H1 (cell line): Measurements from ENCODE around the gene TKFC. TPM values are rescaled to one million over a fixed set of nuclear protein-coding genes. Genes with fewer than 3 reads are reported as not detected.

Experiments
- CTCF ChIA-PET: fragments of 300-600 bp; sonication (Branson Sonifier 250); formaldehyde crosslinking; loops from one replicate; lab custom pipeline; 2021; ENCODE audit not compliant: partially characterized antibody; lab: Charles Lee
- POLR2A ChIA-PET: fragments of 300-600 bp; sonication (Branson Sonifier 250); formaldehyde crosslinking; loops from one replicate; lab custom pipeline; 2021; ENCODE audit warnings: inconsistent platforms; ENCODE audit not compliant: partially characterized antibody; lab: Charles Lee
- DNase-seq, 2 experiments: peaks; one replicate each; pipeline versions ENCODE4 v3.0.0 to v3.0.0-alpha.2; 2010 to 2022; ENCODE audit warnings: low spot score in 2 of 2, low read depth in 1 of 2, mixed read lengths in 1 of 2
- FAIRE-seq: peaks from 2 replicates; lab custom pipeline; 2011; peaks lifted over from hg19 to GRCh38; lab: Jason Lieb, UNC
- H2AFZ ChIP-seq: 2 replicates; pipeline ENCODE4 v1.8.1; 2012; ENCODE audit warnings: low read length, inconsistent platforms
- H2AK5ac ChIP-seq: 2 replicates; pipeline ENCODE4 v1.6.1; 2013; ENCODE audit warnings: low read depth, low read length
- H2BK120ac ChIP-seq: replicated peaks from 2 replicates; pipeline ENCODE3; 2013; ENCODE audit warnings: low read depth, low read length, inconsistent platforms
- H2BK12ac ChIP-seq: 2 replicates; pipeline ENCODE4 v1.6.1; 2013; ENCODE audit warnings: low read depth, low read length
- H2BK15ac ChIP-seq: 2 replicates; pipeline ENCODE4 v1.6.1; 2013; ENCODE audit warnings: low read length
- H2BK20ac ChIP-seq: 2 replicates; pipeline ENCODE4 v1.6.1; 2013; ENCODE audit warnings: low read length
- H2BK5ac ChIP-seq: 2 replicates; pipeline ENCODE4 v1.6.1; 2013; ENCODE audit warnings: low read depth, low read length
- H3K14ac ChIP-seq: 2 replicates; pipeline ENCODE4 v1.6.1; 2013; ENCODE audit warnings: inconsistent platforms; ENCODE audit not compliant: insufficient read length
- H3K18ac ChIP-seq: 2 replicates; pipeline ENCODE4 v1.6.1; 2013; ENCODE audit warnings: low read length; ENCODE audit errors: extremely low read depth
- H3K23ac ChIP-seq: 2 replicates; pipeline ENCODE4 v1.6.1; 2013; ENCODE audit warnings: inconsistent platforms; ENCODE audit not compliant: insufficient read length
- H3K23me2 ChIP-seq: 2 replicates; pipeline ENCODE4 v1.6.1; 2013; ENCODE audit warnings: low read depth, low read length
- H3K27ac ChIP-seq: 2 replicates; pipeline ENCODE4 v1.6.1; 2011; ENCODE audit warnings: low read depth, low read length, inconsistent platforms
- H3K27me3 ChIP-seq, 4 experiments: replicated peaks in 1 of 4; 1 replicate in 1 of 4; 2 replicates in 3 of 4; pipeline versions ENCODE4 v1.6.1 to v1.8.1; 2011 to 2013; ENCODE audit warnings: low read length in 3 of 4, mild to moderate bottlenecking in 3 of 4, inconsistent platforms in 2 of 4, mixed read lengths in 2 of 4, moderate library complexity in 1 of 4; ENCODE audit not compliant: control insufficient read depth in 3 of 4, insufficient read depth in 3 of 4; ENCODE audit errors: extremely low read depth in 1 of 4
- H3K36me3 ChIP-seq, 4 experiments: 2 replicates each; pipeline versions ENCODE4 v1.6.1 to v1.8.1; 2011 to 2013; ENCODE audit warnings: mild to moderate bottlenecking in 4 of 4, low read length in 3 of 4, moderate library complexity in 2 of 4, control low read depth in 1 of 4, inconsistent platforms in 1 of 4; ENCODE audit not compliant: insufficient read depth in 4 of 4, control insufficient read depth in 2 of 4
- H3K4ac ChIP-seq: replicated peaks from 2 replicates; pipeline ENCODE3; 2013; ENCODE audit warnings: low read length, low read depth, mixed read lengths, inconsistent platforms; ENCODE audit not compliant: insufficient read length
- H3K4me1 ChIP-seq, 4 experiments: replicated peaks in 1 of 4; 1 replicate in 1 of 4; 2 replicates in 3 of 4; pipeline versions ENCODE4 v1.6.1 to v1.8.1; 2011 to 2013; ENCODE audit warnings: low read length in 3 of 4, inconsistent platforms in 2 of 4, mixed read lengths in 1 of 4; ENCODE audit not compliant: insufficient read depth in 4 of 4, control insufficient read depth in 3 of 4
- H3K4me2 ChIP-seq, 2 experiments: 2 replicates each; pipeline versions ENCODE4 v1.6.1 to v1.8.1; 2011 to 2013; ENCODE audit warnings: low read depth in 2 of 2, low read length in 2 of 2, control low read depth in 1 of 2, inconsistent platforms in 1 of 2, mild to moderate bottlenecking in 1 of 2; ENCODE audit not compliant: insufficient read depth in 1 of 2
- H3K4me3 ChIP-seq, 4 experiments: fragments of 200-600, 300-600 bp in 1 of 4; sonication (generic), shearing (Covaris generic), sonication (Bioruptor Twin) in 1 of 4; 2 replicates each; pipeline versions ENCODE4 v1.5.1 to v1.8.1; 2011 to 2016; ENCODE audit warnings: low read length in 4 of 4, low read depth in 3 of 4, control low read depth in 2 of 4, inconsistent platforms in 2 of 4, mild to moderate bottlenecking in 2 of 4, mixed read lengths in 1 of 4, moderate library complexity in 1 of 4; ENCODE audit not compliant: insufficient read depth in 2 of 4; ENCODE audit errors: extremely low read depth in 1 of 4
- H3K56ac ChIP-seq: replicated peaks from 2 replicates; pipeline ENCODE3; 2013; ENCODE audit warnings: low read depth, mild to moderate bottlenecking, mixed read lengths, low read length, inconsistent platforms; ENCODE audit not compliant: insufficient read length
- H3K79me1 ChIP-seq: 2 replicates; pipeline ENCODE4 v1.6.1; 2013; ENCODE audit warnings: low read depth, low read length, control low read depth
- H3K79me2 ChIP-seq, 2 experiments: 2 replicates each; pipeline versions ENCODE4 v1.6.1 to v1.8.1; 2012 to 2013; ENCODE audit warnings: low read length in 2 of 2, mild to moderate bottlenecking in 2 of 2, inconsistent platforms in 1 of 2; ENCODE audit not compliant: insufficient read depth in 2 of 2, control insufficient read depth in 1 of 2
- H3K9ac ChIP-seq, 4 experiments: replicated peaks in 1 of 4; 1 replicate in 1 of 4; 2 replicates in 3 of 4; pipeline versions ENCODE4 v1.6.1 to v1.8.1; 2011 to 2013; ENCODE audit warnings: low read depth in 3 of 4, low read length in 3 of 4, control low read depth in 2 of 4, mild to moderate bottlenecking in 2 of 4, moderate library complexity in 2 of 4, inconsistent platforms in 1 of 4; ENCODE audit errors: extremely low read depth in 1 of 4
- H3K9me3 ChIP-seq, 2 experiments: 2 replicates each; pipeline versions ENCODE4 v1.6.1 to v1.8.1; 2012 to 2013; ENCODE audit warnings: mild to moderate bottlenecking in 2 of 2, moderate library complexity in 2 of 2, control low read depth in 1 of 2, inconsistent platforms in 1 of 2, low read depth in 1 of 2, low read length in 1 of 2, mixed read lengths in 1 of 2; ENCODE audit not compliant: insufficient read depth in 2 of 2
- H4K20me1 ChIP-seq, 2 experiments: replicated peaks in 1 of 2; 2 replicates each; pipeline versions ENCODE3 to v1.8.1; 2011 to 2013; ENCODE audit warnings: inconsistent platforms in 2 of 2, low read length in 2 of 2, mild to moderate bottlenecking in 1 of 2; ENCODE audit not compliant: insufficient read depth in 2 of 2, control insufficient read depth in 1 of 2
- H4K5ac ChIP-seq: 2 replicates; pipeline ENCODE4 v1.6.1; 2013; ENCODE audit warnings: low read length, low read depth, mixed read lengths, inconsistent platforms; ENCODE audit not compliant: insufficient read length
- H4K8ac ChIP-seq: 2 replicates; pipeline ENCODE4 v1.8.0; 2013; ENCODE audit warnings: mild to moderate bottlenecking, moderate library complexity, low read length, inconsistent platforms; ENCODE audit not compliant: insufficient read depth; ENCODE audit errors: extremely low read depth
- H4K91ac ChIP-seq: replicated peaks from 2 replicates; pipeline ENCODE3; 2013; ENCODE audit warnings: low read length, mixed read lengths, inconsistent platforms; ENCODE audit not compliant: insufficient read length
- CREB1 ChIP-seq: IDR thresholded peaks from 2 replicates; pipeline ENCODE4 v1.6.1; 2012; ENCODE audit warnings: inconsistent platforms
- JUND ChIP-seq: IDR thresholded peaks from 2 replicates; pipeline ENCODE4 v1.6.1; 2011; ENCODE audit warnings: mild to moderate bottlenecking, improper control_type of control experiment, low read length
- KDM1A ChIP-seq: fragments of 200-600, 300-600 bp; sonication (generic); IDR thresholded peaks from 2 replicates; pipeline ENCODE4 v1.7.1; 2016; ENCODE audit warnings: mild to moderate bottlenecking, low read length, borderline replicate concordance
- SP4 ChIP-seq: IDR thresholded peaks from 2 replicates; pipeline ENCODE4 v1.6.1; 2012; ENCODE audit warnings: low read length, inconsistent platforms
- SRF ChIP-seq: IDR thresholded peaks from 2 replicates; pipeline ENCODE4 v1.6.1; 2011; ENCODE audit warnings: mild to moderate bottlenecking, low read depth, low read length, moderate library complexity
- WGBS, 2 experiments: shearing (Covaris generic) in 1 of 2; methylation state at CpG; one replicate each; pipeline versions ENCODE4 v1.1.6 to v1.1.7; 2013 to 2015; ENCODE audit warnings: low lambda C conversion rate in 2 of 2, mixed read lengths in 2 of 2, inconsistent platforms in 1 of 2, low coverage in 1 of 2, missing lambda C conversion rate in 1 of 2; ENCODE audit not compliant: insufficient replicate concordance in 2 of 2, insufficient coverage in 1 of 2, insufficient read length in 1 of 2; ENCODE audit errors: extremely low coverage in 1 of 2, missing lambda C conversion rate in 1 of 2; 5-methylcytosine and 5-hydroxymethylcytosine counted together
- polyA plus RNA-seq, 7 experiments: library from polyadenylated mRNA; depleted of rRNA in 3 of 7; stranded (reverse) in 5 of 7; unstranded in 2 of 7; fragments of >200 nt in 5 of 7; fragments of 200-250 nt in 2 of 7; gene quantifications; 1 replicate in 5 of 7; 2 replicates in 1 of 7; 4 replicates in 1 of 7; pipeline versions ENCODE4 v1.2.1 to v1.2.3, GENCODE V29; 2011 to 2013; ENCODE audit warnings: missing spikeins in 2 of 7, mixed read lengths in 2 of 7
- total RNA-seq: library from RNA; stranded (reverse); fragmentation: NEBNext Ultra II Directional; extraction: Animal tissue kit (Norgen Biotek cat#: 25700); gene quantifications from 2 replicates; pipeline ENCODE4 v1.2.1, GENCODE V29; 2021

The TKFC gene
- total and polyA plus RNA-seq, 2 of the 8 experiments (the other 6 are each of a cell fraction or from before 2014, with no cell fraction given): 53.5 to 55.0 TPM

DNA sequence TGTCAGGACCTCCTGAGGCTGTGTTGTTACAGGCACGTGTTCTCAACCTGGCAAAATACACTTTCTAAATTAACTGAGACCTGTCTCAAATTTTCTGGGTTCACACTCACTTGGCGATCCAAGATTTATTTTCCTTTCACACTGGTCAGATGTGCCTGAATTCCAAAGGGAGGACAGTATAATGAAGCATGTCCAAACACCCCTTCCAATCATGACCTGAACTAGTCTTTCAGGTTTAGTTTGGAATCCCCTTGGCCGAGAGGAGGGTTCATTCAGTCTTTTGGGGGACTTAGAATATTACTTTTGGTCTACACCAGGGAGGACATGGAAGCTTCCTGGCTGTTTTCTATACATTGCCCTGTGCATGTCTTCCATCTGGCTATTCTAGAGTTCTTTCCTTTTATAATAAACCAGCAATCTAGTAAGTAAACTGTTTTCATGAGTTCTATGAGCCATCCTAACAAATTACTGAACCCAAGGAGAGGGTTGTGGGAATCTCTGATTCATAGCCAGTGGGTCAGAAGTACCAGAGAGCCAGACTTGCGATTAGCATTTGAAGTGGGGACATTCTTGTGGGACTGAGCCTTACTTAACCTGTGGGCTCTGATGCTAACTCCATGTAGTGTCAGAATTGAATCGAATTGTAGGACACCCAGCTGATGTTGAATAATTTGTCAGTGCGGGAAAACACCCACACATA, 44.6 kb downstream of the TKFC start:
- Histone ChIP-seq H3K23ac (no peak overlapping the region), H2AK5ac (no peak overlapping the region), H3K79me2 (no peaks in the 10 kb centered on the region), H2BK12ac (no peak overlapping the region), H3K56ac (no peak overlapping the region), H3K4ac (no peak overlapping the region), H3K4me2 (no peak overlapping the region), H3K9me3 (peaks cover 15 to 16% of the 10 kb centered on the region in 2 experiments), H2AFZ (no peak overlapping the region), H2BK120ac (no peak overlapping the region), H4K8ac (no peak overlapping the region), H3K23me2 (no peaks in the 10 kb centered on the region), H3K36me3 (peaks cover 0 to 25% (median 8%) of the 10 kb centered on the region in 4 experiments; a peak in 4 of 8 replicates), H3K14ac (no peak overlapping the region), H3K79me1 (no peaks in the 10 kb centered on the region), H3K9ac (no peak overlapping the region), H4K20me1 (no peaks in the 10 kb centered on the region), H2BK20ac (no peak overlapping the region), H2BK15ac (no peak overlapping the region), H3K18ac (no peak overlapping the region), H3K27ac (no peak overlapping the region), H3K27me3 (no peaks in the 10 kb centered on the region), H3K4me3 (no peak overlapping the region), H4K91ac (no peak overlapping the region), H2BK5ac (no peak overlapping the region), H4K5ac (no peak overlapping the region), H3K4me1 (no peaks in the 10 kb centered on the region)
- TF ChIP-seq JUND: no peak
- no peak for TF ChIP-seq SP4
- no peak for TF ChIP-seq SRF
- no peak for TF ChIP-seq KDM1A
- TF ChIP-seq CREB1: no peak
- ChIA-PET POLR2A (interaction anchor here (1.9 to 38.6 kb wide), 2 partner anchors 15 to 25 kb away, joined by 6 to 1106 read pairs; partner anchors contain the start of genes CYB561A3, DDB1, TKFC and TMEM138), CTCF (no interaction called here)
- FAIRE-seq (no peak), DNase-seq (no peak)
- 89% methylated on average over 6 of the region's 6 CpGs; no CpG with 5 or more reads in 1 of the 2 experiments for WGBS, 2 experiments
